ENCODE results near the gene FLII.

- TF ChIP-seq CTCF (IDR thresholded peaks at IDR 0.05) (no peak), POLR2A (IDR thresholded peaks at IDR 0.05) (no peak), POLR2AphosphoS5 (IDR thresholded peaks at IDR 0.05; ENCODE audit: insufficient read depth in 1 of 2, low read depth in 1 of 2) (no peak)
Observed at GRCh38 chr17:18291718-18292540, 33.4 kb upstream of the FLII start.

Data from vagina (tissue), 2 donors.